Activated CD4-positive, alpha-beta T cell treated with anti-CD3 and anti-CD28 coated beads, Interleukin-2, Interleukin-4, amounts not matched to agents 100 ng/mL and 50 ng/mL, durations not matched to agents 16 hours and 8 hours (primary cell): ENCODE measurements around the gene ALDH5A1.

ENCODE experiments used
- DNase-seq: peaks from one replicate; pipeline ENCODE4 v3.0.0-alpha.2; 2020; ENCODE audit warnings: low spot score

Gene ALDH5A1

DNA sequence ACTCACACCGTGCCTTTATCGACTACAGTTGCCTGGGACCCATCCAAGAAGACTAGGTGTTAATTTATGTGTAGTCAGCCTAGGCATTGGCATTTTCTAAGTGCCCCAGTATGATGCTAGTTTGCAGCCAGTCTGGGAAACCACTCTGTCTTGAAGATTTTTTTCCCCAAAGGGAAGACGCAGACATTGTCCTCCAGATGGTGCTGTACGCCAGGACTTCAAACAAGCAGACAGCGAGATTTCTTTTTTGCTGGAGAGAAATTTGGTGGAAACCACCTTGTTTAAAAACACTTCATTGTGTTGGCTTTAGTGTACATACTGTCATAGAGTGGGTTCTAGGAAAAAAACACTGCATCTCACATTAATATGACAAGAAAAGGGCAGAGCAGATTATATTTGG, 30.0 kb downstream of the ALDH5A1 start:
- peak; percentile 3 for DNase-seq

GRCh38 chr6:24529985-24530384, 35.2 kb downstream of the ALDH5A1 start:
- DNase-seq, result no peak

- no peak for DNase-seq
Measured at GRCh38 chr6:24534329-24534728, 39.6 kb downstream of the ALDH5A1 start.

DNA sequence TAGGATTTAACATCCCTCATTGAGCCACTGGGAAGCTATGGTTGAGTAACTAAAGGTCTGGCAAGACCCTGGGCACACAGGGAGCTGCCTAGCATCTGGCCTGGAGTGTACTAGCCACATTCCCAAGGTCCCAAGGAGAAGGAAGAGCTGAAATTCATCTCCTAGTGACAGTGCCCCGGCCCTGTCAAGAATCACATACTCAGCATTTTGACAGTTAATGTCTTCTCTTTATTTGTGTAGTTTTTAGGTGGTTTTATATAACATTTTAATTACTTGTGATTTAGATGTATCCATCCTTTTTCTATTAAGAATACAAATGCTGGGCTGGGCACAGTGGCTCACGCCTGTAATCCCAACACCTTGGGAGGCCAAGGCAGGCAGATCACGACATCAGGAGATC, 40.4 kb downstream of the ALDH5A1 start:
- DNase-seq, result no peak

- DNase-seq, result no peak
Measured at GRCh38 chr6:24536466-24536865, 41.7 kb downstream of the ALDH5A1 start.

DNA sequence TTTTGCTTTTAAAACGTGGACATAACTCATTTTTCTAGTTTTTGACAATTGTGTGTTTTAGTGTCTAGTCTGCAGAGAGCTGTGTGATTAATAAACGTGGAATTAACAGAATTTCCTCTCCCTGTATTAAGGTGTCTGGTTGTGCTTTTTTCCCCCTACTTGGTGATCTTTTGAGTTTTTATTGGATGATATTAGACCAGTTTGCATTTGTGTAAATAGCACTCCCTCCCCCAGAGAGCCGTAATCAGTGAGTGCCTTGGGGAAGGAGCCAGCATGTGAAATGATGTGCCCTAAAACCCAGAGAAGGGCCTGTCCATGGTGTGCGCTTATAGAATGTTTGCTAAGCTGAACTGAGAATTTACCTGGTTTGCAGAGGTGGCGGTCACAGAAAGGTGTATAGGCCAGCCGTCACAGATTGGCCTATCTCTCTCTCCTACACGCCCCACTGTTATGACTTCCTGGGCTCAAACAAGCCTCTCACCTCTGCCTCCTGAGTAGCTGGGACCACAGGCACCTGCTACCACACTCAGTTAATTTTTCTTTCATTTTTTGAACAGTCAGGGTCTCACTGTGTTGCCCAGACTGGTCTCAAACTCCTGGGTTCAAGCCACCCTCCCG, 42.4 kb downstream of the ALDH5A1 start:
- no peak for DNase-seq

- no peak for DNase-seq
Measured at GRCh38 chr6:24537771-24538385, 43.1 kb downstream of the ALDH5A1 start.

GRCh38 chr6:24539416-24539815, 44.6 kb downstream of the ALDH5A1 start:
- DNase-seq, result no peak

DNA sequence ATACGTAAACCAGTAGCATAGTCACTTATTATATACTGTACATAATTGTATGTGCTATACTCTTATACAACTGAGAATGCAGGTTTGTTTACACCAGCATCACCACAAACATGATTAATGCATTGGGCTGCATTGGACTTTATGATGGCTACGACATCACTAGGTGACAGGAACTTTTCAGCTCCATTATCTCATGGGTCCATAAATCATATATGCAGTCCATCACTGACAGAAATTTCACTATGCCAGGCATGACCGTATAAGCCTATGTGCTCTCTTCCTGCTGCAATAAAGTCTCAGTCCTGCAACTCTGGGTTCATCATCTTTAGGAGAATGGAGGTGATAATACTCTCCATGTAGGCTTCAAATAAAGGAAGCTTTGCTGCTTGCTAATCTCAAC, 45.4 kb downstream of the ALDH5A1 start:
- no peak for DNase-seq

GRCh38 chr6:24543683-24544082, 48.9 kb downstream of the ALDH5A1 start:
- no peak for DNase-seq

- no peak for DNase-seq
Measured at GRCh38 chr6:24545183-24545582, 50.4 kb downstream of the ALDH5A1 start.

- no peak for DNase-seq
Measured at GRCh38 chr6:24545691-24546090, 50.9 kb downstream of the ALDH5A1 start.

GRCh38 chr6:24546439-24546838, 51.7 kb downstream of the ALDH5A1 start:
- DNase-seq, result no peak

- peak; percentile 53 for DNase-seq
Measured at GRCh38 chr6:24547243-24547642, 52.5 kb downstream of the ALDH5A1 start.

GRCh38 chr6:24549158-24549557, 54.4 kb downstream of the ALDH5A1 start:
- DNase-seq, result no peak

DNA sequence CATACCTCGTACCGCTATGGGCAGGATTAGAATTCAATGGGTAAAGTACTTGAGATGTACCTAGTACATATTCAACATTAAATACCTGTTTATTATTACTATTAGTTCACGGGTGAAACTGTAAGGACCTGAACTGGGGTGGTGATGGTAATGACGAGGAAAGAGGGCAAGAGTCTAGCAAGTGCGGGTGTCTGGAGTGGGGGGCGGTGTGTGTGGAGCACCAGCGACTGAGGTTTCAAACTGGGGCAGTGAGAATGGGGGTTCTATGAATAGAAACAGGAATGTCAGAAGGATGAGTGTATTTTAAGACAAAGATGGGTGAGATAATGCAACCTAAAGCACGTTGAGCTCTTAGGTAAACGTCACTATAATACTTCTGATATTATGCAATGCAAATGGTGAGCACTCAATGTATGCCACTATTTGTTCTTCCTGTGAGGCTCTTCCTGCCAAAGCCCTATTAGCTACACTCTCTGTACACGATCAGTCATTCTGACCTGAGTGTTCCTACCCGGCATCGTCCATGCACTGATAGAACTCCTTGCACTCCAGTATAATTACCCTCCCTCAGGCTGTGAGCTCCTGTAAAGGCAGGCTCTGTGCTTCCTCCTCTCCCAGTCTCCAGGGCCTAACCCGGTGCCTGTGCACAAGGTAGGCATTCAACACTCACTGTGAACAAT, 55.0 kb downstream of the ALDH5A1 start:
- DNase-seq, result no peak

DNA sequence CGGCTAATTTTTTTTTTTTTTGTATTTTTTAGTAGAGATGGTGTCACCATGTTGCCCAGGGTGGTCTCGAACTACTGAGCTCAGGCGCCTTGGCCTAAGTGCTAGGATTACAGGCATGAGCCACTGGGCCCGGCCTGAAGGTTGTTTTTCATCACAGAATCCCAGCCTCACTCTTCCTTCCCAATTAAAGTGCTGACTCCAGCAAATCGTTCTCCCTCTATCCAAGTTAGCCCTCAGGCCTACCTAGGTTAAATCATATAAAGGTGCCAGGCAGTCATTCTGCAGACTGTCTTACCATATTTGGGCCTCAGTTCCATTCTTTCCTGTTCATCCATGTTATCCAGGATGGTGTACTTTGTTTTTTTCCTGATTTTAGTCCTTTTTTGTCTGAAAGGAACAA, 56.4 kb downstream of the ALDH5A1 start:
- DNase-seq, result no peak

GRCh38 chr6:24554474-24554873, 59.7 kb downstream of the ALDH5A1 start:
- no peak for DNase-seq

- DNase-seq, result no peak
Measured at GRCh38 chr6:24558516-24558915, 63.7 kb downstream of the ALDH5A1 start.

DNA sequence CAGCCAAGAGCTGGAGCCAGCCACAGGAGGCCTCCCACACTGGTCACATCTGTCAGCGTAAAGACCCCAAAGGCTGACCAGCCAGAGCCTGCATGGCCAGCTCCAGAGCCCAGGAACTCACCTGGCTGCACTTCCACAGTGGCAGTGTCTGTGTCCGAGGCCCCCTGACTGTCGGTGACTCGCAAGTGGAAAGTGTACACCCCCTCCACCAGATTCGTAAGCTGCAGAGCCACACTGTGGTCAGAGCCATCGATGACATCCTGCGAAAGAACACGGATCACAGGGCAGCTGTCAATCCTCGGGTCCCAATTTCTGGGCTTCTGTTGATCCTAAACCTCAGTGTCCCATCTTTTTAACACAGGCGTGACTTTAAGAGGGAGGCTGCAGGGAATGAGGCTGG, 69.3 kb downstream of the ALDH5A1 start:
- DNase-seq, result no peak

- DNase-seq, result no peak
Measured at GRCh38 chr6:24565196-24565595, 70.4 kb downstream of the ALDH5A1 start.

DNA sequence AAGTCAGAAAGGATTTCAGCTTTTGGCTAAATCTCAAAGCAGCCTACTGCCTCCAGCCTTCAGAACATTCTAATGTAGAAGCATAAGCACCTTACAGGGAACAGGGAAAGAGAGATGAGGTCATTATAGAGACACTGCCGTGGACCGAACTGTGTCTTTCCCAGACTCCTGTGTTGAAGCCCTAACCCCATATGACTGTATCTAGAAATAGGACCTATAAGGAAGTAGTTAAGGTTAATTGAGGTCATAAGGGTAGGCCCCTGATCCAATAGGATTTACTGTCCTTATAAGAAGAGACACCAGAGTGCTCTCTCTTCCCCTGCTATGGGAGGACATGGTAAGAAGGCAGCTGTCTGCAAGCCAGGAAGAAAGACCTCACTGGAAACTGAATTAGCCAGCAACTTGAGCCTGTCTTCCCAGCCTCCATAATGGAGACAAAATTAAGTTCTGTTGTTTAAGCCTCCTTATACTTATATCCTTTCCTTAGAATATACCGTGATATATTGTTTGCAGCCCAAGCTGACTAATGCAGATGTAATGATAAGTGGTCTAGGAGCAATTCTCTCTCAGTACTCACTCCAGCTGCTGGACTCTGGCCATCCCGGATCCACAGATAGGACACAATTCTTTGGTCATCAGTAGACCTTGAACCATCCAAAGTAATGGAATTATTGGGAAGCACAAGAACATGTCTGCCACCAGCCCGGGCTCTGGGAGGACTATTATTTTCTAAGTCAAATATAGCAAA, 71.4 kb downstream of the ALDH5A1 start:
- no peak for DNase-seq

DNA sequence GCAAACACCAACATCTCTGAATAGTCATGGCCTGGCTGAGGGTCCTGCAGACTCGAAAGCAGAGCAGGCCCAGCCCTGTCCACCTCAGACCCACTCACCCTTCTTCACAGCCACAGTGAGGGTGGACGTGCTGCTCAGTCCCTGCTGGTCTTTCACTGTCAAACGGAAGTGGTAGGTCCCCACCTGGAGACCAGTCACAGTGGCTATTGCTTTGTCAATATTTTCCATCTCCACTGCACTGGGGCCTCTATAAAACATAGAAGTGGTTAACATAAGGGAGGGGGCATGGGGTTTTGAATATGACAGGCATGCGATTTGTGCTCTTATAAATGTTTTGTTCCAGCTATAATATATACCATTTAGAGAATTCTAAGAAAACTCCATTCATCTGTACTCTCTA, 73.9 kb downstream of the ALDH5A1 start:
- no peak for DNase-seq
